Stimulated activated CD4-positive, alpha-beta T cell treated with anti-CD3 and anti-CD28 coated beads, Interleukin-12 subunit alpha, Interleukin-12 subunit beta, amount 100 ng/mL, for 4 hours (primary cell): Measurements from ENCODE around the gene FUCA1.
"Not testable (repeated sequence)": the region's sequence is repeated elsewhere in the genome, so short reads cannot be mapped to it uniquely, and the experiment has no call there.

Experiments used
- DNase-seq: peaks from one replicate; pipeline ENCODE4 v3.0.0-alpha.2; 2020

Gene FUCA1

GRCh38 chr1:23834156-23834555 is 33.9 kb downstream of the FUCA1 start:
- DNase-seq: not testable (repeated sequence)

DNA sequence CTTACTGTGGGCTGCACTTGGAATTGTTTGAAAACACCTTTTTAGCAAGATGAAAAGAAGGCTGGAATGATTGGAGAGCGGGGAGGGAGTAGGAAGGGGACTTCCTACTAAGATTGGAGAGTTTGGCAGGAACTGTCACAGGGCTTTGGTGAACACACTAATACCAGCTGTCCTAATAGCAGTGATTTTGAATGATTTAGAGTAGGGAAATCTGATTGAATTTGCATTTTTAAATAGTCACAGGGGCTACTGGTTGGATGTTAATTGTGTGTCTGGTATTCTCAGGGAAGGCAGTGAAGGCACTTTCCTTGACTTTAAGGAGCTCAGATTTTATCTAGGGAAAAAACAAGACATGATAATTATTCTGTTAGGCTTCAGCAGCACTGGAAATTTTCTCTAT is 40.4 kb downstream of the FUCA1 start:
- no peak for DNase-seq

DNA sequence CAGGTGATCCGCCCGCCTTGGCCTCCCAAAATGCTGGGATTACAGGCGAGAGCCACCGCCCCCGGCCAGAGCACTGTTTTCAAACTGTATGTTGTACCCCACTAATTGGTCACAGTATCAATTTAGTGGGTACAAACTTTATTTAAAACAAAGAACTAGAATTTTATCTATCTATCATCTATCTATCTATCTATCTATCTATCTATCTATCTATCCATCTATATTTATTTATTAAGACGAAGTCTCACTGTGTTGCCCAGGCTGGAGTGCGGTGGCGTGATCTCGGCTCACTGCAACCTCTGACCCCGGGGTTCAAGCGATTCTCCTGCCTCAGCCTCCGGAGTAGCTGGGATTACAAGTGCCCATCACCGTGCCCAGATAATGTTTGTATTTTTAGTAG is 41.5 kb downstream of the FUCA1 start:
- DNase-seq: not testable (repeated sequence)

DNA sequence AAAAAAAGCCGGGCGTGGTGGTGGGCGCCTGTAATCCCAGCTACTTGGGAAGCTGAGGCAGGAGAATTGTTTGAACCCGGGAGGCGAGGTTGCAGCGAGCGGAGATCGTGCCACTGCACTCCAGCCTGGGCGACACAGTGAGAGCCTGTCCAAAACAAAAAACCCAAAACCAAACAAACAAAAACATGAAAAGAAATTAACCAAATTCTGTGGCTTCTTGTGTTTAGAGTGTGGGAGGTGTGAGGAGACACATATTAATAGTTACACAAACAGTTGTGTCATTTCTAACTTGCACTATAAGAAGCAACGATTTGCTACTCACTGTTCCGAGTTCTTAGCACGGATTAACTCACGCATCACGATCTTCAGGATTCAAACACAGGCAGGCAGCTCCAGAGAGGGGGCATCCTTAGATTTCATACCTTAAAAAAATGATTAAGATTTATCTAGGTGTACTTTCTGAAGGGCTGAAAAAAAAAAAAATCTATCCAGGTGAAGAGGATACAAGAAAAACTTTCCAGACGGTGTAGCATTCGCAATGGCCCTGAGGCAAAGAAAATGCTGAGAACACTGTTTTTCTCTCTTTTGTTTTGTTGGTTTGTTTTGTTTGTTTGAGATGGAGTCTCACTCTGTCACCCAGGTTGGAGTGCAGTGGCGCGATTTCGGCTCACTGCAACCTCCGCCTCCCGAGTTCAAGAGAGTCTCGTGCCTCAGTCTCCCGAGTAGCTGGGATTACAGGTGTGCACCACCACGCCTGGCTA is 42.1 kb downstream of the FUCA1 start:
- DNase-seq: no peak

DNA sequence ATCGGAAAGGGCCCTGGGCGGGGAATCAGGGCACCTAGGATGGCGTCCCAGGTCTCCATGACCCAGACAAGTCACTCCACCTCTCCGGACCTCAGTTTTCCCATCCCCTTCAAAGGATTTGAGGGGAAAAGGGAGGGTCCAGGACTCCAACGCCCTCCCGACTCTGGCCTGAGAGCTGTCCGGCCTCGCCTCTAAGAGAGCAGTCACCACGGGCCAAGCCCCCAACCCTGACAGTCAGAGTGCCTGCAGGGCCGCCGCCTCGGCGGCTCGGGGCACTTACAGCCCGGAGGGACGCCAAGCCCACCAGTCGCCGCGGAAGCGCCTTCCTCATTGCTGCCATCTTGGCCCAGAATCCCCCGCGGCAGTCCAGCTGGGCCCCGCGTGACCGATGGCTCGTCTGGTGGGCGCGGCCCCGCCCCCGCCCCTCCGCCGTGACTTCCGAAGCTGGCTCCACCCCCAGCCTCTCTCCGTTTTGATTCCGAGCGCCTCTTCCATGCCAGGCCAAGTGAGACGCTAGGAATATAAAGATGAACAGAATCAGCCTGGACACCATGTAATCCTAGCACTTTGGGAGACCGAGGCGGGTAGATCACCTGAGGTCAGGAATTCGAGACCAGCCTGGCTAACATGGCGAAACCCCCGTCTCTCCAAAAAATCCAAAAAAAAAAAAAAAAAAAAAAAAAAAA is 42.9 kb downstream of the FUCA1 start, which contains the start of gene HMGCL:
HMGCL (minus strand) TSS at position 354 of the 686 bp plus-strand sequence; CDS start at position 340, 14 bp downstream.
- DNase-seq: peak; percentile 87

DNA sequence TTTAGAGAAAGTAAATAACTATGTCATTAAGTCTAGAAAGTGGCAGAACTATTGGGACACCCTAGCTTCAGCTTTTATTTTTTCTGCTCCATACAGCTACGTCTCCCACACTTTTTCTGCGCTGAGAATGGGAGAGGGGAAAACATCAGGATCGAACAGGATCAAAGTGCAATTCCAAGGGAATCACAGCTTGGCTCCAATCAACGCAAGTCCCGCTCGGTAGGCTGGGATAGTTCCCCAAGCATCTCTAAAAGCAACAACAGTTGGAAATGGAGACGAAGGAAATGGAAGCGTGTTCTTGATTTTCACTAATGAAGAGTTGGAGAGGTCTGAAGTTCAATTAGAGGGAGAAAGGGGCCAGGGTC is 43.4 kb downstream of the FUCA1 start:
- DNase-seq: no peak

DNA sequence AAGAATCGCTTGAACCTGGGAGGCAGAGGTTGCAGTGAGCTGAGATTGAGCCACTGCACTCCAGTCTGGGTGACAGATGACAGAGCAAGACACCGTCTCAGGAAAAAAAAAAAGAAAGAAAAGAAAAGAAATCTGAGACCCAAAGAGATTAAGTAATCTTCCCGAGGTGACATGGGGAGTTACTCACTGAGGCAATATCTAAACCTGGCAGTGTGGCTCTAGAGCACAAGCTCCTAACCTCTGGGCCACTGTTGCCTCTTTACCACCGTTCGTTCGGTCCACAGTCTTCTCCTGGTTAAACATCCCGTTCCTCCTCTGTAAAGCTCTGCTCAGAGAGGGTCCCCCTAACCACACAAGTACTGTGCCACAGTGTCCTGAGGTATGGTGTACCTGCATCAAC is 44.3 kb downstream of the FUCA1 start:
- no peak for DNase-seq

GRCh38 chr1:23817633-23818032 is 50.5 kb downstream of the FUCA1 start:
- DNase-seq: no peak

DNA sequence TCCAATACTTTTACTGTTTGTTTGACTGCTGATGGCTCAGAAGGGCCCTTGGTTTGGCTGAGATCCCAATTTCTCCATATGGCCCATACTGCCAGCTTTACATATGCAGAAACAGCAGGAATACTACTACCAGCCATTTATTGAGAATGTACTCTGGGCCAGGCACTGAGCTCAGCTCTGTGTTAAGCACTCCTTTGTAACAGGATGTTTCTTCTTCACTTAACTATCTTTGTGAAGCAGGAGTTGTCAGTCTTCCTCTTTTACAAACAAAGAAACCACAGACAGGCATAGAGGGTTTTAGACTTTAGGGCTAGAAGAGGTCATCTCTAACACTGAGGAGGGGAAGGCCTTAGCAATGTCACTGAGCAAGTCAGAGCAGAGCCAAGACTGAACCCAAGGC is 51.2 kb downstream of the FUCA1 start:
- no peak for DNase-seq

DNA sequence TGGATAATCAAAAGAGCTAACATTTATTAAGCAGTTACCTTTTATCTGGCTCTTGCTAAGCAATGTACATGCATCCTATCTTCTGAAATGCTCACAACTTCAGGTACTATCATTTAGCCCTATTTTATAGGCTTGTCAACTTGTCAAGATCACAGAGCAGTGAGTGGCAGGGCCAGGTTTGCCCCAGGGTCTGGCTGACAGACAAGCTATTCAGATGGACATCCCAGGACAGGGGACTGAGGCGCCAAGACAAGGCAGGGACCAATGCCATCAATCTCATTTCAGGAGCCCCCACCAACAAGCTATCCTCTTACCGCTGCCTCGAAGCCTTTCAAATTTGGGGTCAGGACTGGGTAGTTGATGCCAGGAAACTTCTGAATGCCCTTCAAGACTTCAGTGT is 51.7 kb downstream of the FUCA1 start:
- DNase-seq: no peak

- no peak for DNase-seq
These were observed 54.1 kb downstream of the FUCA1 start for GRCh38 chr1:23814016-23814415.

DNA sequence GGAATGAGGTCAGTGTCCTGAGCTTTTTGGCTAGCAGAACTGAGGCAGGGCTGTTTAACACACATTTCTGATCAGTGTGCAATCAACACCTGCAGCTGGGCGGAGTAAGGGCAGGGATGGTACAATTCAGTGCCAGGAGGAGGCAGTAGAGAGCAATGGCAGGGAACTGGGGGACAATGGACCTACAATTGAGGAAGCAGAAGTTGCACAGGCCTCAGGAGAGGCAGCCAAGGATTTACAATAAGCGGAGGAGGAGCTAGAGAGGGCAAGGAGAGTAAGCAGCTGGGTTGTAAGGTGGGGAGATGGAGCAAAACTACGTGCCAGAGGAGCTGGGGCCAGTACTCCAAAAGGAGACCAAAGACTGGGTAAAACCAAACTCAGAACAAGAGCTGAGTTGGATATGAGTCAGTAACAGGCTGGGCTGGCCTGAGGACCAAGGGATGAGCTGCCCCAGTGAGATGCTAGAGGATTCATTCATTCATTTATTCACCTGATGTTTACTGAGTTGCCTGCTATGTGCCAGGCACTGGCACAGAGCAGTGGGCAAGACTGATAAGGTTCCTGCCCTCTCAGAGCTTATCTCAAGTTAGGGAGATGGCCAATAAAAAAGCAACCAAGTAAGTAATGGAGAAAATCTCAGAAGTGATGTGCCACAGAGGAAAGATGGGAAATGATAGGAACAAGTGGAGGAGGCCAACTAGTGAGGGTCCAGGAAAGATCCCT is 57.1 kb downstream of the FUCA1 start:
- peak; percentile 38 for DNase-seq

- peak; percentile 75 for DNase-seq
These were observed 58.3 kb downstream of the FUCA1 start for GRCh38 chr1:23809751-23810171.

DNA sequence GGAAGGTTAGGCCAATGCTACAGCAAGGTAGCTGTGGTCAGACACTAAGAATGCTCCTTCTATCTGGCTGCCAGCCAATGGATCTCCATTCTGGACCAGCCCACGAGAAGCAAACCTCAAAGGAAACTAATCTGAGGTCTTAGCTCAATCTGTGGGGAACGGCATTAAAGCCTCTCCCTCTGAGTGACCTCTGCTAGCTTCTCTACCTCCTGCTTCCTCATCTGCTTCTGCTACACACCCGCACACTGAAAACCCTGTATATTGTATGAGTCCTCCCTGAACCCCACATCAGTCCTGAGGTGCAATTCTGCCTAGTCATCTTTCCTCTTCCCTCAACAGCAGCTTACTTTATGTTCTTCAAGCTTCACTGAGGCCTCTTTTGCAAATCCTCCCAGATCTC is 60.6 kb downstream of the FUCA1 start:
- no peak for DNase-seq

DNA sequence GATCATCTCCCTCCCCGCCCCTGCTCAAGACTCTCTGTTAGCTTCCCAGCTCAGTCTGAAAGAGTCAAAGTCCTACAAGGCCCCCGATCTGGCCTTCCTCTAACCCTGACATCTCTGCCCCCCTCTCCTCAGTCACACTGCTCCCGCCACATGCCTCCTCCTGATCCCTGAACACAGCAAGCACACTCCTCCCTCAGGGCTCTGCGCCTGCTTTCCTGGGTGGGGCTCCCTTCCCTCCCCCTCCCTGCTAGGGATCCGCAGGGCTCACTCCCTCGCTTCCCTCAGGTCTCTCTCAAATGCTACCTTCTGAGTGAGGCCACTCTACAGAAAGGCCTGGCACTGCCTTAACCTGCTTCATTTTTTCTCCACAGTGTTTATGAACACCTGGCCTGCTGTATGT is 61.8 kb downstream of the FUCA1 start:
- DNase-seq: no peak

- no peak for DNase-seq
These were observed 63.1 kb downstream of the FUCA1 start for GRCh38 chr1:23805025-23805424.

- no peak for DNase-seq
These were observed 63.8 kb downstream of the FUCA1 start for GRCh38 chr1:23804183-23804835.

- no peak for DNase-seq
These were observed 64.4 kb downstream of the FUCA1 start for GRCh38 chr1:23803674-23804073.

DNA sequence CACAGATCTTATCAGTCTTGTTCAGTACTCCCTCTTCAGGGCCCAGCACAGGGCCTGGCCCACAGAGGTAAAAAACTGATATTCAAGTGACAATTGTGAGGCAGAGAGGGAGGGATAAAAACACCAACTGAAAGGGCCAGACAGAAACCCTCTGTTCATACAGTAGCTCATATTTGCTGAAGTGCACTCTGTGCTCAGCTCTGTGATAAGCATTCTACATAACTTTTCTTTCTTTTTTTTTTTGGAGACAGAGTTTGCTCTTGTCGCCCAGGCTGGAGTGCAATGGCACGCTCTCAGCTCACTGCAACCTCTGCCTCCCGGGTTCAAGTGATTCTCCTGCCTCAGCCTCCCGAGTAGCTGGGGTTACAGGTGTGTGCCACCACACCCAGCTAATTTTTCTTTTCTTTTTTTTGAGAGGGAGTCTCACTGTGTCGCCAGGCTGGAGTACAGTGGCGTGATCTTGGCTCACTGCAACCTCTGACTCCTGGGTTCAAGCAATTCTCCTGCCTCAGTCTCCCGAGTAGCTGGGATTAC is 65.2 kb downstream of the FUCA1 start:
- not testable (repeated sequence) for DNase-seq

DNA sequence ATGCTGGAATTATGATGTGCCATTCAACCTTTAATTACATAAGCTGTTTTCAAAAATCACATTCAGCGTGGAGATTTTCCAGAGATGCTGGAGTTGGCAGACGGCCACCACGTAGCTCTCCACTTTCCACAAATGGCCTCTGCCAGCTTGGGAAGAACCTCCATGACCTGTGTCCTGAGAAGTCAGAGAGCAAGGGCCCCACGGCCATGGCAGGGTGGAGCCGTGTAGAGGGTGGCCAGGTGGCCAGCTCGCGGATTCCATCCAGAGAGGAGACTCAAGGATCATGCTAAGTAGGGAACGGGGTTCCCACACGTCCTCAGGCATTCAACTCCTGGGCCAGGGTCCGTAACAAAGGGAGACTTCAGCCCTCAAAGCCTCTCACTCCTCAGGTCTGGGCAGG is 66.2 kb downstream of the FUCA1 start:
- no peak for DNase-seq

DNA sequence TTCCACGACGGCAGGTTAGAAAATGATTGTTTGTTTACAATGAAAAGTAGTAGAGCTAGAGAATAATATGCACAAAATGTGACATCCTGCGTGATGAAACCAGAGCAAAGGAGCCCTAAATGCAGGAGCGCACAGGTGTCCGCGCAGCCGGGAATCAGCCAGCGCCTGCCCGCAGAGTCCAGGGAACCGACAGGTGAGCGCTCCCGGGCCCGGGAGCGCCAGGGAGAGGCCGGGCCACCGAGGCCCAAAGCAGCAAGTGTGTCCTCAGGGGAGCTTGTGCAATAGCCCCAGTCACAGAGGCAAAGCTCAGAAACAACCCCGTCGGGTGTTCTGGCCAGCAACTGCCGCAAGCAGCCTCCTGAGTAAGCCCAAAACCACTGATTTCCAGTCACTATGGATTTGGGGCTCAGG is 66.7 kb downstream of the FUCA1 start:
- no peak for DNase-seq

- DNase-seq: peak; percentile 99
These were observed 67.4 kb downstream of the FUCA1 start, which contains the start of gene GALE for GRCh38 chr1:23800400-23801337. Gene GALE, minus strand, starts transcription at chr1:23800754. Its CDS starts 1,747 bp downstream, at chr1:23799007.
